Measurements from ENCODE around the gene NAV2. TPM values are rescaled to one million over a fixed set of nuclear protein-coding genes. Genes with fewer than 3 reads are reported as not detected.

Gene NAV2
- polyA plus RNA-seq, 1 donor (not counting 4 experiments of a cell fraction or from before 2014, with no cell fraction given): 4.0 TPM

GRCh38 chr11:19691815-19692500 is 20.7 kb upstream of the NAV2 start:
- DNase-seq (ENCODE audit: low read depth, low spot score) (no peak), FAIRE-seq (no peak)
- Histone ChIP-seq H3K9me3 (ENCODE audit: control insufficient read depth, low read depth, low read length) (no peaks in the 10 kb centered on the region), H2AFZ (ENCODE audit: control insufficient read depth, low read length) (no peak overlapping the region), H4K20me1 (ENCODE audit: control insufficient read depth, extremely low read depth, insufficient read depth, low read length) (no peaks in the 10 kb centered on the region), H3K9me1 (ENCODE audit: control insufficient read depth, extremely low read depth, insufficient read depth, low read length) (no peaks in the 10 kb centered on the region), H3K4me1 (ENCODE audit: control insufficient read depth, extremely low read depth, insufficient read depth, low read length) (no peaks in the 10 kb centered on the region), H3K4me3 (ENCODE audit: control insufficient read depth in 2 of 3, extremely low read depth in 1 of 3, insufficient read depth in 2 of 3, low read depth in 1 of 3, low read length in 3 of 3) (no peak overlapping the region), H3K27ac (ENCODE audit: control insufficient read depth, insufficient read depth, low read length) (no peak overlapping the region), H3K36me3 (ENCODE audit: control insufficient read depth in 2 of 2, extremely low read depth in 1 of 2, insufficient read depth in 2 of 2, low read length in 2 of 2) (no peaks in the 10 kb centered on the region), H3K9ac (ENCODE audit: control insufficient read depth, extremely low read depth, insufficient read depth, low read length) (no peak overlapping the region), H3K27me3 (ENCODE audit: control insufficient read depth, extremely low read depth, insufficient read depth, low read length) (peaks cover 3% of the 10 kb centered on the region), H3K4me2 (ENCODE audit: control insufficient read depth, extremely low read depth, insufficient read depth, low read depth, low read length) (no peak overlapping the region), H3K79me2 (ENCODE audit: control insufficient read depth, insufficient read depth, low read length) (no peaks in the 10 kb centered on the region)
- dilution Hi-C loops (cut with MboI; ENCODE audit: extremely low pct_ligation_motif_present, low sequenced_read_pairs): no loop called here
- TF ChIP-seq CTCF (optimal IDR thresholded peaks at IDR 0.05 in 1 of 3, IDR thresholded peaks at IDR 0.05 in 1 of 3, conservative IDR thresholded peaks at IDR 0.05 in 1 of 3; ENCODE audit: extremely low read depth in 1 of 3, insufficient read depth in 2 of 3, low read length in 3 of 3) (no peak), EZH2 (IDR thresholded peaks at IDR 0.05; ENCODE audit: low read length) (no peak)

GRCh38 chr11:19693146-19693545 is 19.5 kb upstream of the NAV2 start:
- DNase-seq (ENCODE audit: low read depth, low spot score) (no peak), FAIRE-seq (no peak)
- Histone ChIP-seq H3K4me3 (ENCODE audit: control insufficient read depth in 2 of 3, extremely low read depth in 1 of 3, insufficient read depth in 2 of 3, low read depth in 1 of 3, low read length in 3 of 3) (no peak overlapping the region), H3K79me2 (ENCODE audit: control insufficient read depth, insufficient read depth, low read length) (no peaks in the 10 kb centered on the region), H3K4me2 (ENCODE audit: control insufficient read depth, extremely low read depth, insufficient read depth, low read depth, low read length) (no peak overlapping the region), H3K36me3 (ENCODE audit: control insufficient read depth in 2 of 2, extremely low read depth in 1 of 2, insufficient read depth in 2 of 2, low read length in 2 of 2) (no peaks in the 10 kb centered on the region), H3K9ac (ENCODE audit: control insufficient read depth, extremely low read depth, insufficient read depth, low read length) (no peak overlapping the region), H3K27me3 (ENCODE audit: control insufficient read depth, extremely low read depth, insufficient read depth, low read length) (peaks cover 3% of the 10 kb centered on the region), H4K20me1 (ENCODE audit: control insufficient read depth, extremely low read depth, insufficient read depth, low read length) (no peaks in the 10 kb centered on the region), H3K4me1 (ENCODE audit: control insufficient read depth, extremely low read depth, insufficient read depth, low read length) (no peaks in the 10 kb centered on the region), H3K27ac (ENCODE audit: control insufficient read depth, insufficient read depth, low read length) (no peak overlapping the region), H3K9me3 (ENCODE audit: control insufficient read depth, low read depth, low read length) (no peaks in the 10 kb centered on the region), H3K9me1 (ENCODE audit: control insufficient read depth, extremely low read depth, insufficient read depth, low read length) (no peaks in the 10 kb centered on the region), H2AFZ (ENCODE audit: control insufficient read depth, low read length) (no peak overlapping the region)
- TF ChIP-seq CTCF (optimal IDR thresholded peaks at IDR 0.05 in 1 of 3, IDR thresholded peaks at IDR 0.05 in 1 of 3, conservative IDR thresholded peaks at IDR 0.05 in 1 of 3; ENCODE audit: extremely low read depth in 1 of 3, insufficient read depth in 2 of 3, low read length in 3 of 3): no peak
- TF ChIP-seq EZH2 (IDR thresholded peaks at IDR 0.05; ENCODE audit: low read length): no peak
- dilution Hi-C loops (cut with MboI; ENCODE audit: extremely low pct_ligation_motif_present, low sequenced_read_pairs): no loop called here
